HG02798 (cell line): ENCODE measurements around the gene SDF2.

Experiments
- ATAC-seq: cut with Tn5 transposase; IDR thresholded peaks from one replicate; pipeline ENCODE4 v1.9.1; 2021; ENCODE audit warnings: mild to moderate bottlenecking; ENCODE audit not compliant: unreplicated experiment, poor library complexity

SDF2 gene

DNA sequence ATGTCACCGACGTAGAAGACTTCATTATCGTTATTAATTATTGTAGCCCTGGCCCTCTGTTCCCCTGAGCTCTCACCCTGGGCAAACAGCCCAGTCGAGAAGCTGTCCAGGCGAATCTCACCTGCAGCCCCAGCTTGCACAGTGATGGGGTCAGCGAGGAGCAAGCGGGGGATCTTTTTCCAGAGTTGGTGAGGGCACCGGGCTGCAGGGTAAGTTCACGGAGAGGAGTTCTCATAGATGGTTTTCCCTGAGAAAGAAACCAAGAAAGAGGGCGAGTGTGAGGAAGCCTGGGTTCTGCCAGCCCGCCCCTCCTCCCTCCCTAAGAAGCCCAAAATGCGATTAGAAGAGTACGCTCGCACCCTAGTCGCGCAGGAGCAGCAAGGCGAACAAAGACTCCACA lies 63.3 kb downstream of the SDF2 start:
- no peak for ATAC-seq
